ENCODE measurements around the gene SMIM5. TPM values are rescaled to one million over a fixed set of nuclear protein-coding genes. Genes with fewer than 3 reads are reported as not detected.
"Not testable (repeated sequence)": the region's sequence is repeated elsewhere in the genome, so short reads cannot be mapped to it uniquely, and the experiment has no call there.

Gene SMIM5
- polyA plus RNA-seq, 1 donor (not counting 4 experiments of a cell fraction or from before 2014, with no cell fraction given) = 0.24 TPM

GRCh38 chr17:75637143-75637538, 3.9 kb downstream of the SMIM5 start:
- no peak for FAIRE-seq
- dilution Hi-C loops (cut with MboI; ENCODE audit: extremely low pct_ligation_motif_present, low sequenced_read_pairs) = no loop called here
- no peak overlapping the region for H3K9ac ChIP-seq (ENCODE audit: control insufficient read depth, extremely low read depth, insufficient read depth, low read length)

GRCh38 chr17:75637551-75637950, 4.3 kb downstream of the SMIM5 start:
- Histone ChIP-seq H3K9ac (ENCODE audit: control insufficient read depth, extremely low read depth, insufficient read depth, low read length) (no peak overlapping the region), H3K27me3 (ENCODE audit: control insufficient read depth, extremely low read depth, insufficient read depth, low read length) (no peaks in the 10 kb centered on the region), H3K36me3 (ENCODE audit: control insufficient read depth in 2 of 2, extremely low read depth in 1 of 2, insufficient read depth in 2 of 2, low read length in 2 of 2) (peaks cover 0 to 18% of the 10 kb centered on the region in 2 experiments), H3K27ac (ENCODE audit: control insufficient read depth, insufficient read depth, low read length) (no peak overlapping the region), H3K9me3 (ENCODE audit: control insufficient read depth, low read depth, low read length) (no peaks in the 10 kb centered on the region), H4K20me1 (ENCODE audit: control insufficient read depth, extremely low read depth, insufficient read depth, low read length) (peaks cover 3% of the 10 kb centered on the region), H3K4me2 (ENCODE audit: control insufficient read depth, extremely low read depth, insufficient read depth, low read depth, low read length) (no peak overlapping the region), H2AFZ (ENCODE audit: control insufficient read depth, low read length) (no peak overlapping the region), H3K79me2 (ENCODE audit: control insufficient read depth, insufficient read depth, low read length) (no peaks in the 10 kb centered on the region), H3K4me3 (ENCODE audit: control insufficient read depth in 2 of 3, extremely low read depth in 1 of 3, insufficient read depth in 2 of 3, low read depth in 1 of 3, low read length in 3 of 3) (no peak overlapping the region), H3K4me1 (ENCODE audit: control insufficient read depth, extremely low read depth, insufficient read depth, low read length) (peaks cover 28% of the 10 kb centered on the region), H3K9me1 (ENCODE audit: control insufficient read depth, extremely low read depth, insufficient read depth, low read length) (no peaks in the 10 kb centered on the region)
- dilution Hi-C loops (cut with MboI; ENCODE audit: extremely low pct_ligation_motif_present, low sequenced_read_pairs) = no loop called here
- FAIRE-seq (no peak), DNase-seq (ENCODE audit: low read depth, low spot score) (no peak)
- TF ChIP-seq CTCF (optimal IDR thresholded peaks at IDR 0.05 in 1 of 3, IDR thresholded peaks at IDR 0.05 in 1 of 3, conservative IDR thresholded peaks at IDR 0.05 in 1 of 3; ENCODE audit: extremely low read depth in 1 of 3, insufficient read depth in 2 of 3, low read length in 3 of 3) (no peak), EZH2 (IDR thresholded peaks at IDR 0.05; ENCODE audit: low read length) (no peak)

More at GRCh38 chr17:75637143-75637538, 3.9 kb downstream of the SMIM5 start:
- Histone ChIP-seq H3K79me2 (ENCODE audit: control insufficient read depth, insufficient read depth, low read length) (no peaks in the 10 kb centered on the region), H3K27me3 (ENCODE audit: control insufficient read depth, extremely low read depth, insufficient read depth, low read length) (no peaks in the 10 kb centered on the region), H3K4me1 (ENCODE audit: control insufficient read depth, extremely low read depth, insufficient read depth, low read length) (peaks cover 24% of the 10 kb centered on the region), H3K4me2 (ENCODE audit: control insufficient read depth, extremely low read depth, insufficient read depth, low read depth, low read length) (no peak overlapping the region), H3K36me3 (ENCODE audit: control insufficient read depth in 2 of 2, extremely low read depth in 1 of 2, insufficient read depth in 2 of 2, low read length in 2 of 2) (peaks cover 0 to 18% of the 10 kb centered on the region in 2 experiments), H3K27ac (ENCODE audit: control insufficient read depth, insufficient read depth, low read length) (no peak overlapping the region), H4K20me1 (ENCODE audit: control insufficient read depth, extremely low read depth, insufficient read depth, low read length) (peaks cover 3% of the 10 kb centered on the region), H3K9me1 (ENCODE audit: control insufficient read depth, extremely low read depth, insufficient read depth, low read length) (no peaks in the 10 kb centered on the region), H2AFZ (ENCODE audit: control insufficient read depth, low read length) (no peak overlapping the region), H3K9me3 (ENCODE audit: control insufficient read depth, low read depth, low read length) (no peaks in the 10 kb centered on the region), H3K4me3 (ENCODE audit: control insufficient read depth in 2 of 3, extremely low read depth in 1 of 3, insufficient read depth in 2 of 3, low read depth in 1 of 3, low read length in 3 of 3) (no peak overlapping the region)
- no peak for DNase-seq (ENCODE audit: low read depth, low spot score)
- TF ChIP-seq EZH2 (IDR thresholded peaks at IDR 0.05; ENCODE audit: low read length) (no peak), CTCF (optimal IDR thresholded peaks at IDR 0.05 in 1 of 3, IDR thresholded peaks at IDR 0.05 in 1 of 3, conservative IDR thresholded peaks at IDR 0.05 in 1 of 3; ENCODE audit: extremely low read depth in 1 of 3, insufficient read depth in 2 of 3, low read length in 3 of 3) (no peak)

GRCh38 chr17:75638039-75638438, 4.8 kb downstream of the SMIM5 start:
- H3K79me2 ChIP-seq (ENCODE audit: control insufficient read depth, insufficient read depth, low read length); H4K20me1 ChIP-seq (ENCODE audit: control insufficient read depth, extremely low read depth, insufficient read depth, low read length); H3K27ac ChIP-seq (ENCODE audit: control insufficient read depth, insufficient read depth, low read length); dilution Hi-C loops (cut with MboI; ENCODE audit: extremely low pct_ligation_motif_present, low sequenced_read_pairs); H3K9me1 ChIP-seq (ENCODE audit: control insufficient read depth, extremely low read depth, insufficient read depth, low read length); H2AFZ ChIP-seq (ENCODE audit: control insufficient read depth, low read length); H3K9ac ChIP-seq (ENCODE audit: control insufficient read depth, extremely low read depth, insufficient read depth, low read length); H3K4me2 ChIP-seq (ENCODE audit: control insufficient read depth, extremely low read depth, insufficient read depth, low read depth, low read length); H3K9me3 ChIP-seq (ENCODE audit: control insufficient read depth, low read depth, low read length); H3K27me3 ChIP-seq (ENCODE audit: control insufficient read depth, extremely low read depth, insufficient read depth, low read length); FAIRE-seq; H3K4me3 ChIP-seq (ENCODE audit: control insufficient read depth in 2 of 3, extremely low read depth in 1 of 3, insufficient read depth in 2 of 3, low read depth in 1 of 3, low read length in 3 of 3); DNase-seq (ENCODE audit: low read depth, low spot score): not testable (repeated sequence)
- Histone ChIP-seq H3K36me3 (ENCODE audit: control insufficient read depth in 2 of 2, extremely low read depth in 1 of 2, insufficient read depth in 2 of 2, low read length in 2 of 2) (peaks cover 0 to 18% of the 10 kb centered on the region in 2 experiments), H3K4me1 (ENCODE audit: control insufficient read depth, extremely low read depth, insufficient read depth, low read length) (peaks cover 31% of the 10 kb centered on the region)

All from keratinocyte (primary cell).